CD4-positive, alpha-beta memory T cell (primary cell): ENCODE measurements around the gene INO80. TPM values are rescaled to one million over a fixed set of nuclear protein-coding genes. Genes with fewer than 3 reads are reported as not detected.
"Not testable (repeated sequence)": the region's sequence is repeated elsewhere in the genome, so short reads cannot be mapped to it uniquely, and the experiment has no call there.

Experiments
- CTCF ChIA-PET: fragments of 350-600 bp; sonication (Branson Sonifier 250); formaldehyde crosslinking; loops from one replicate; lab custom pipeline; 2021; ENCODE audit warnings: inconsistent platforms; ENCODE audit not compliant: partially characterized antibody; lab: Charles Lee
- POLR2A ChIA-PET: fragments of 350-600 bp; sonication (Branson Sonifier 250); formaldehyde crosslinking; loops from one replicate; lab custom pipeline; 2021; ENCODE audit not compliant: partially characterized antibody; lab: Charles Lee
- DNase-seq, 5 donors: peaks; one replicate each; pipeline versions ENCODE4 v3.0.0 to v3.0.0-alpha.2; 2020 to 2022; ENCODE audit warnings: mixed read lengths in 1 of 5
- H3K27ac ChIP-seq: one replicate; pipeline ENCODE4 v1.7.0; 2013; ENCODE audit warnings: low read depth, low read length
- H3K27me3 ChIP-seq: 2 replicates; pipeline ENCODE4 v1.7.0; 2013; ENCODE audit warnings: mild to moderate bottlenecking, low read length, moderate library complexity; ENCODE audit not compliant: insufficient read depth
- H3K36me3 ChIP-seq: 2 replicates; pipeline ENCODE4 v1.7.0; 2013; ENCODE audit warnings: mild to moderate bottlenecking, low read length, moderate library complexity; ENCODE audit not compliant: insufficient read depth
- H3K4me1 ChIP-seq: 2 replicates; pipeline ENCODE4 v1.7.0; 2013; ENCODE audit warnings: mild to moderate bottlenecking, low read length, moderate library complexity; ENCODE audit not compliant: insufficient read depth
- H3K4me3 ChIP-seq, 2 donors: one replicate each; pipeline ENCODE4 v1.7.0; 2013; ENCODE audit warnings: low read length in 2 of 2, mild to moderate bottlenecking in 1 of 2
- H3K9me3 ChIP-seq, 2 donors: one replicate each; pipeline ENCODE4 v1.7.0; 2013; ENCODE audit warnings: low read length in 2 of 2, control low read depth in 1 of 2; ENCODE audit not compliant: control insufficient read depth in 1 of 2
- H3K27ac Mint-ChIP-seq, 7 donors: one replicate each; pipeline ENCODE4 v1.8.0; 2020 to 2021; ENCODE audit warnings: mixed read lengths in 7 of 7, mild to moderate bottlenecking in 6 of 7, inconsistent platforms in 3 of 7, moderate library complexity in 3 of 7
- H3K27me3 Mint-ChIP-seq, 2 donors: one replicate each; pipeline ENCODE4 v1.8.0; 2020 to 2021; ENCODE audit warnings: mixed read lengths in 2 of 2
- H3K36me3 Mint-ChIP-seq, 2 donors: one replicate each; pipeline ENCODE4 v1.8.0; 2020 to 2021; ENCODE audit warnings: mixed read lengths in 2 of 2, inconsistent platforms in 1 of 2, mild to moderate bottlenecking in 1 of 2
- H3K4me1 Mint-ChIP-seq, 4 donors: one replicate each; pipeline ENCODE4 v1.8.0; 2020 to 2021; ENCODE audit warnings: mixed read lengths in 4 of 4, mild to moderate bottlenecking in 1 of 4
- H3K4me3 Mint-ChIP-seq, 8 donors: one replicate each; pipeline ENCODE4 v1.8.0; 2020 to 2021; ENCODE audit warnings: mixed read lengths in 8 of 8, mild to moderate bottlenecking in 7 of 8, moderate library complexity in 6 of 8, inconsistent platforms in 3 of 8
- H3K9me3 Mint-ChIP-seq, 8 donors: one replicate each; pipeline ENCODE4 v1.8.0; 2020 to 2021; ENCODE audit warnings: mixed read lengths in 8 of 8, mild to moderate bottlenecking in 5 of 8, inconsistent platforms in 3 of 8, moderate library complexity in 1 of 8
- intact Hi-C: fragments of 100-400 bp; cut with micrococcal nuclease; formaldehyde crosslinking; loops from one replicate; pipeline ENCODE4 v1.15.1; 2023
- polyA plus RNA-seq, 2 donors: library from polyadenylated mRNA; unstranded; fragments of 300-500 nt; fragmentation: Illumina TruSeq; gene quantifications; one replicate each; pipeline ENCODE4 v1.2.3, GENCODE V29; 2021
- total RNA-seq, 2 experiments: library from RNA; stranded (reverse); gene quantifications; one replicate each; pipeline ENCODE4 v1.2.3, GENCODE V29; 2021

The INO80 gene
- total and polyA plus RNA-seq, 4 experiments from 2014 or later, result 1.5 to 34.4 (median 18.2) TPM

- H3K36me3 ChIP-seq, result no peaks in the 10 kb centered on the region
- no peaks in the 10 kb centered on the region for H3K27me3 ChIP-seq
- H3K27me3 Mint-ChIP-seq, result no peaks in the 10 kb centered on the region
- H3K4me3 ChIP-seq, result no peak overlapping the region
- H3K9me3 ChIP-seq, result no peaks in the 10 kb centered on the region
- ChIA-PET CTCF (interaction anchor here (1.3 kb wide), 1 partner anchor 259 kb away, joined by 4 read pairs; the partner anchor contains the start of gene VPS18), POLR2A (no interaction called here)
- DNase-seq, result no peak
- no peak overlapping the region for H3K27ac ChIP-seq
- intact Hi-C loops, result no loop called here
- H3K27ac Mint-ChIP-seq, result no peak overlapping the region
- H3K4me3 Mint-ChIP-seq, result no peak overlapping the region
- H3K36me3 Mint-ChIP-seq, result no peaks in the 10 kb centered on the region
- no peaks in the 10 kb centered on the region for H3K9me3 Mint-ChIP-seq
- peaks cover 7 to 14% (median 11%) of the 10 kb centered on the region in 4 donors for H3K4me1 Mint-ChIP-seq
- H3K4me1 ChIP-seq, result peaks cover 10% of the 10 kb centered on the region
These were observed 37.7 kb upstream of the INO80 start for GRCh38 chr15:41153733-41154132.

- Histone ChIP-seq H3K9me3 (no peaks in the 10 kb centered on the region), H3K4me3 (no peak overlapping the region), H3K4me1 (peaks cover 10% of the 10 kb centered on the region), H3K27me3 (no peaks in the 10 kb centered on the region), H3K36me3 (no peaks in the 10 kb centered on the region), H3K27ac (no peak overlapping the region)
- Mint-ChIP-seq H3K27me3 (no peaks in the 10 kb centered on the region), H3K4me1 (peaks cover 7 to 14% (median 11%) of the 10 kb centered on the region in 4 donors), H3K9me3 (no peaks in the 10 kb centered on the region), H3K4me3 (peak overlapping the region in 1 of 8 donors; percentile 60), H3K27ac (peak overlapping the region in 2 of 7 donors; percentile 66 to 80), H3K36me3 (no peaks in the 10 kb centered on the region)
- intact Hi-C loops, result no loop called here
- ChIA-PET CTCF (no interaction called here), POLR2A (no interaction called here)
- DNase-seq, result no peak
These were observed 35.4 kb upstream of the INO80 start for GRCh38 chr15:41151451-41152005.

DNA sequence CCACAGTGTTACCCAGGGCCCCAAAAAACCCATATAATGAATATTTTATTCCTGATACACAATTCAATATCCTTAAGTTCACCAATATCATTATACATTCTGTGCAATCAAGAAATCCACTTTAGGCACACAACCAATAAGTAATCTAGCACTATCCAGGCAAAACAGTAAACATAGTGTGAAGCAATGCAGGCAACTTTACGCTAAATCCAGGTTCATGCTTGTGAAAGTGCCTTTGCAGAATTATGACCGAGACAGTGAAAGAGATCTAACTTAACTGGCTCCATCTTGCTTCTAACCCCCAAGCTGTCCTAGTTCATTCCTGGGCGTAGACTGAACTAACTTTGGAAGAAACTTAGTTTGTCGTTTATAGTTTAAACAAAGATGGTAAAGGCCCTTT is 34.2 kb upstream of the INO80 start:
- Histone ChIP-seq H3K4me3 (no peak overlapping the region), H3K4me1 (peaks cover 10% of the 10 kb centered on the region), H3K27ac (peak overlapping the region; percentile 7), H3K27me3 (no peaks in the 10 kb centered on the region), H3K36me3 (no peaks in the 10 kb centered on the region), H3K9me3 (no peaks in the 10 kb centered on the region)
- peak overlapping the region in 5 of 8 donors; percentile 56 to 68 (median 60) for H3K4me3 Mint-ChIP-seq
- no peaks in the 10 kb centered on the region for H3K36me3 Mint-ChIP-seq
- CTCF ChIA-PET, result no interaction called here
- peak overlapping the region; percentile 25 to 85 (median 66) for H3K27ac Mint-ChIP-seq
- POLR2A ChIA-PET, result interaction anchor here (0.8 kb wide), 1 partner anchor 24 kb away, joined by 3 read pairs; no protein-coding TSS in a partner anchor
- H3K27me3 Mint-ChIP-seq, result no peaks in the 10 kb centered on the region
- intact Hi-C loops, result no loop called here
- peaks cover 7 to 14% (median 11%) of the 10 kb centered on the region in 4 donors for H3K4me1 Mint-ChIP-seq
- H3K9me3 Mint-ChIP-seq, result no peaks in the 10 kb centered on the region
- DNase-seq, result no peak

DNA sequence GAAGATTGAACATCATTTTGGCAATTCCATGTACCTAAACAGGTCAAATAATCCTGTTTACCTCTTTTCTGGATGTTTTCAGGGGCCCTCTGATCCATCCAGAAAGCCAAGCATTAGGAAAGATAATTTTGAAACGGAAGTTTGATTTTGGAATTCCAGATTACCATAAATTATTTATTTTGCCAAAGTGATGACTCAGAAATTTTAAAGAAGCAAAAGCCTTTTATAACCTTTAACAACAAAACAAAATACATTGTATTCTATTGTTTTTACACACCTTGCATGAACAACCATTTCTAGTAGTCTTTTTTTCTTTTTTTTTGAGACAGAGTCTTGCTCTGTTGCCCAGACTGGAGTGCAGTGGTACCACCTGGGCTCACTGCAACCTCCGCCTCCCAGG is 32.0 kb upstream of the INO80 start:
- Mint-ChIP-seq H3K4me3 (peak overlapping the region in 1 of 8 donors; percentile 41), H3K4me1 (peaks cover 7 to 14% (median 11%) of the 10 kb centered on the region in 4 donors), H3K36me3 (no peaks in the 10 kb centered on the region), H3K27me3 (no peaks in the 10 kb centered on the region), H3K9me3 (no peaks in the 10 kb centered on the region), H3K27ac (no peak overlapping the region)
- CTCF ChIA-PET, result no interaction called here
- intact Hi-C loops, result no loop called here
- POLR2A ChIA-PET, result no interaction called here
- H3K36me3 ChIP-seq, result no peaks in the 10 kb centered on the region
- no peak overlapping the region for H3K4me3 ChIP-seq
- H3K9me3 ChIP-seq, result no peaks in the 10 kb centered on the region
- H3K4me1 ChIP-seq, result peaks cover 10% of the 10 kb centered on the region
- no peaks in the 10 kb centered on the region for H3K27me3 ChIP-seq
- no peak overlapping the region for H3K27ac ChIP-seq
- no peak for DNase-seq

- Mint-ChIP-seq H3K4me3 (no peak overlapping the region), H3K9me3 (no peaks in the 10 kb centered on the region), H3K4me1 (no peaks in the 10 kb centered on the region), H3K27ac (no peak overlapping the region), H3K36me3 (no peaks in the 10 kb centered on the region), H3K27me3 (no peaks in the 10 kb centered on the region)
- Histone ChIP-seq H3K9me3 (no peaks in the 10 kb centered on the region), H3K27ac (no peak overlapping the region), H3K4me1 (no peaks in the 10 kb centered on the region), H3K27me3 (no peaks in the 10 kb centered on the region), H3K4me3 (no peak overlapping the region), H3K36me3 (no peaks in the 10 kb centered on the region)
- CTCF ChIA-PET, result interaction anchor here (0.8 kb wide), 1 partner anchor 234 kb away, joined by 3 read pairs; no protein-coding TSS in a partner anchor
- POLR2A ChIA-PET, result no interaction called here
- no peak for DNase-seq
- intact Hi-C loops, result no loop called here
These were observed 23.5 kb upstream of the INO80 start for GRCh38 chr15:41139619-41140018.

- H3K4me1 Mint-ChIP-seq, CTCF ChIA-PET, POLR2A ChIA-PET, H3K4me1 ChIP-seq, H3K4me3 ChIP-seq, DNase-seq, H3K36me3 ChIP-seq, H3K27ac Mint-ChIP-seq, H3K9me3 ChIP-seq, H3K27me3 ChIP-seq, intact Hi-C loops, H3K9me3 Mint-ChIP-seq, H3K27me3 Mint-ChIP-seq, H3K4me3 Mint-ChIP-seq, H3K27ac ChIP-seq, H3K36me3 Mint-ChIP-seq: not testable (repeated sequence)
These were observed 23.0 kb upstream of the INO80 start for GRCh38 chr15:41139112-41139511.

DNA sequence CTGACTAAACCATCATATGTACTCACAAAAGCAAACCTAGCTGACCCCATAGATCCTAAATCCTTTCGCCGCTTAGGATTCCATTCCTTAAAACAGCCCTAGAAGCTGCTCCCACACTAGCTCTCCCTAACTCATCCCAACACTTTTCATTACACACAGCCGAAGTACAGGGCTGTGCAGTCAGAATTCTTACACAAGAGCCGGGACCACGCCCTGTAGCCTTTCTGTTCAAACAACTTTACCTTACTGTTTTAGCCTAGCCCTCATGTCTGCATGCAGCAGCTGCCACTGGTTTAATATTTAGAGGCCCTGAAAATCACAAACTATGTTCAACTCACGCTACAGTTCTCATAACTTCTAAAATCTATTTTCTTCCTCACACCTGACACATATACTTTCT is 19.5 kb upstream of the INO80 start:
- H3K27ac ChIP-seq, H3K27ac Mint-ChIP-seq, H3K4me1 Mint-ChIP-seq, H3K27me3 ChIP-seq, H3K4me3 ChIP-seq, H3K27me3 Mint-ChIP-seq, H3K36me3 ChIP-seq, intact Hi-C loops, POLR2A ChIA-PET, H3K9me3 Mint-ChIP-seq, H3K9me3 ChIP-seq, H3K36me3 Mint-ChIP-seq, DNase-seq, H3K4me3 Mint-ChIP-seq, H3K4me1 ChIP-seq, CTCF ChIA-PET: not testable (repeated sequence)
